CD8-positive, alpha-beta memory T cell (primary cell): ENCODE measurements around the gene RALBP1. TPM values are rescaled to one million over a fixed set of nuclear protein-coding genes. Genes with fewer than 3 reads are reported as not detected.

Experiments used
- CTCF ChIA-PET: fragments of 350-600 bp; sonication (Branson Sonifier 250); formaldehyde crosslinking; loops from one replicate; lab custom pipeline; 2021; ENCODE audit warnings: antibody characterized with exemption; lab: Charles Lee
- POLR2A ChIA-PET: fragments of 350-600 bp; sonication (Branson Sonifier 250); formaldehyde crosslinking; loops from one replicate; lab custom pipeline; 2021; ENCODE audit warnings: antibody characterized with exemption; lab: Charles Lee
- DNase-seq, 5 donors: peaks; one replicate each; pipeline versions ENCODE4 v3.0.0 to v3.0.0-alpha.2; 2020 to 2022; ENCODE audit warnings: mixed read lengths in 1 of 5
- H3K27ac ChIP-seq: one replicate; pipeline ENCODE4 v1.7.0; 2013; ENCODE audit warnings: low read depth, mild to moderate bottlenecking, low read length, moderate library complexity
- H3K27me3 ChIP-seq: 2 replicates; pipeline ENCODE4 v1.7.0; 2013; ENCODE audit warnings: low read length, mild to moderate bottlenecking; ENCODE audit not compliant: insufficient read depth, poor library complexity, severe bottlenecking
- H3K36me3 ChIP-seq: 2 replicates; pipeline ENCODE4 v1.7.0; 2013; ENCODE audit warnings: mild to moderate bottlenecking, low read length, moderate library complexity; ENCODE audit not compliant: insufficient read depth
- H3K4me1 ChIP-seq: 2 replicates; pipeline ENCODE4 v1.7.0; 2013; ENCODE audit warnings: mild to moderate bottlenecking, low read length, moderate library complexity; ENCODE audit not compliant: insufficient read depth
- H3K4me3 ChIP-seq: 2 replicates; pipeline ENCODE4 v1.7.0; 2013; ENCODE audit warnings: mild to moderate bottlenecking, low read length
- H3K9me3 ChIP-seq: 2 replicates; pipeline ENCODE4 v1.7.0; 2013; ENCODE audit warnings: mild to moderate bottlenecking, low read length
- H3K27ac Mint-ChIP-seq, 8 donors: one replicate each; pipeline ENCODE4 v1.8.0; 2020 to 2021; ENCODE audit warnings: mixed read lengths in 8 of 8, mild to moderate bottlenecking in 6 of 8, inconsistent platforms in 3 of 8, moderate library complexity in 3 of 8
- H3K27me3 Mint-ChIP-seq, 2 donors: one replicate each; pipeline ENCODE4 v1.8.0; 2020 to 2021; ENCODE audit warnings: mixed read lengths in 2 of 2, mild to moderate bottlenecking in 1 of 2, moderate library complexity in 1 of 2
- H3K36me3 Mint-ChIP-seq, 3 donors: one replicate each; pipeline ENCODE4 v1.8.0; 2020 to 2021; ENCODE audit warnings: mixed read lengths in 3 of 3, inconsistent platforms in 1 of 3, mild to moderate bottlenecking in 1 of 3
- H3K4me1 Mint-ChIP-seq, 3 donors: one replicate each; pipeline ENCODE4 v1.8.0; 2020 to 2021; ENCODE audit warnings: mixed read lengths in 3 of 3, inconsistent platforms in 1 of 3, mild to moderate bottlenecking in 1 of 3
- H3K4me3 Mint-ChIP-seq, 7 donors: one replicate each; pipeline ENCODE4 v1.8.0; 2020 to 2021; ENCODE audit warnings: mixed read lengths in 7 of 7, mild to moderate bottlenecking in 6 of 7, moderate library complexity in 4 of 7, inconsistent platforms in 2 of 7
- H3K9me3 Mint-ChIP-seq, 5 donors: one replicate each; pipeline ENCODE4 v1.8.0; 2020 to 2022; ENCODE audit warnings: mixed read lengths in 5 of 5, mild to moderate bottlenecking in 3 of 5, moderate library complexity in 2 of 5, inconsistent platforms in 1 of 5
- polyA plus RNA-seq: library from polyadenylated mRNA; unstranded; fragments of 300-500 nt; fragmentation: Illumina TruSeq; gene quantifications from one replicate; pipeline ENCODE4 v1.2.3, GENCODE V29; 2021
- total RNA-seq, 2 experiments: library from RNA; stranded (reverse); gene quantifications; one replicate each; pipeline ENCODE4 v1.2.3, GENCODE V29; 2021

RALBP1 gene
- total and polyA plus RNA-seq, 3 experiments from 2014 or later = 41.0 to 65.4 (median 43.4) TPM

GRCh38 chr18:9547782-9548181, 72.5 kb downstream of the RALBP1 start:
- H3K27ac Mint-ChIP-seq = no peak overlapping the region
- no peak overlapping the region for H3K27ac ChIP-seq
- H3K4me1 Mint-ChIP-seq = peaks cover 0 to 2% (median 0%) of the 10 kb centered on the region in 3 donors
- POLR2A ChIA-PET = no interaction called here
- H3K4me3 Mint-ChIP-seq = no peak overlapping the region
- H3K27me3 ChIP-seq = no peaks in the 10 kb centered on the region
- no peak overlapping the region for H3K4me3 ChIP-seq
- H3K36me3 Mint-ChIP-seq = peaks cover 4 to 66% (median 33%) of the 10 kb centered on the region in 3 donors
- H3K9me3 Mint-ChIP-seq = peaks cover 0 to under 1% (median 0%) of the 10 kb centered on the region in 5 donors
- H3K36me3 ChIP-seq = peaks cover 26% of the 10 kb centered on the region
- H3K9me3 ChIP-seq = no peaks in the 10 kb centered on the region
- CTCF ChIA-PET = no interaction called here
- no peak for DNase-seq
- H3K4me1 ChIP-seq = no peaks in the 10 kb centered on the region
- H3K27me3 Mint-ChIP-seq = no peaks in the 10 kb centered on the region

- ChIA-PET POLR2A (no interaction called here), CTCF (interaction anchor here (0.8 kb wide), 1 partner anchor 35 kb away, joined by 3 read pairs; no protein-coding TSS in a partner anchor)
- peak overlapping the region in 1 of 8 donors; percentile 17 for H3K27ac Mint-ChIP-seq
- no peaks in the 10 kb centered on the region for H3K4me1 Mint-ChIP-seq
- H3K27me3 Mint-ChIP-seq = no peaks in the 10 kb centered on the region
- no peak for DNase-seq
- H3K4me3 ChIP-seq = no peak overlapping the region
- peaks cover 0 to 6% (median 0%) of the 10 kb centered on the region in 5 donors for H3K9me3 Mint-ChIP-seq
- no peak overlapping the region for H3K4me3 Mint-ChIP-seq
- peaks cover 26% of the 10 kb centered on the region for H3K36me3 ChIP-seq
- H3K27me3 ChIP-seq = no peaks in the 10 kb centered on the region
- no peaks in the 10 kb centered on the region for H3K4me1 ChIP-seq
- H3K36me3 Mint-ChIP-seq = peaks cover 18 to 77% (median 41%) of the 10 kb centered on the region in 3 donors
- H3K27ac ChIP-seq = no peak overlapping the region
- H3K9me3 ChIP-seq = no peaks in the 10 kb centered on the region
These were observed 74.1 kb downstream of the RALBP1 start for GRCh38 chr18:9549405-9549804.

GRCh38 chr18:9550429-9550828, 75.1 kb downstream of the RALBP1 start:
- ChIA-PET POLR2A (no interaction called here), CTCF (interaction anchor here (0.8 kb wide), 1 partner anchor 36 kb away, joined by 3 read pairs; no protein-coding TSS in a partner anchor)
- no peak for DNase-seq
- H3K36me3 Mint-ChIP-seq = peaks cover 25 to 85% (median 47%) of the 10 kb centered on the region in 3 donors
- Histone ChIP-seq H3K4me3 (no peak overlapping the region), H3K9me3 (no peaks in the 10 kb centered on the region), H3K4me1 (no peaks in the 10 kb centered on the region), H3K36me3 (peaks cover 26% of the 10 kb centered on the region), H3K27ac (no peak overlapping the region), H3K27me3 (no peaks in the 10 kb centered on the region)
- H3K27ac Mint-ChIP-seq = peak overlapping the region in 2 of 8 donors; percentile 23 to 59
- no peak overlapping the region for H3K4me3 Mint-ChIP-seq
- H3K27me3 Mint-ChIP-seq = no peaks in the 10 kb centered on the region
- H3K9me3 Mint-ChIP-seq = peaks cover 0 to 6% (median 0%) of the 10 kb centered on the region in 5 donors
- no peaks in the 10 kb centered on the region for H3K4me1 Mint-ChIP-seq

- no peak for DNase-seq
- no peaks in the 10 kb centered on the region for H3K4me1 Mint-ChIP-seq
- H3K4me3 Mint-ChIP-seq = no peak overlapping the region
- no peak overlapping the region for H3K27ac Mint-ChIP-seq
- Histone ChIP-seq H3K36me3 (peaks cover 25% of the 10 kb centered on the region), H3K9me3 (no peaks in the 10 kb centered on the region), H3K4me3 (no peak overlapping the region), H3K27me3 (no peaks in the 10 kb centered on the region), H3K27ac (no peak overlapping the region), H3K4me1 (no peaks in the 10 kb centered on the region)
- H3K9me3 Mint-ChIP-seq = peaks cover 0 to 6% (median 0%) of the 10 kb centered on the region in 5 donors
- ChIA-PET POLR2A (no interaction called here), CTCF (no interaction called here)
- peaks cover 28 to 87% (median 47%) of the 10 kb centered on the region in 3 donors for H3K36me3 Mint-ChIP-seq
- H3K27me3 Mint-ChIP-seq = no peaks in the 10 kb centered on the region
These were observed 76.9 kb downstream of the RALBP1 start for GRCh38 chr18:9552191-9552590.

GRCh38 chr18:9552616-9553015, 77.3 kb downstream of the RALBP1 start:
- H3K27me3 ChIP-seq = no peaks in the 10 kb centered on the region
- Mint-ChIP-seq H3K27ac (no peak overlapping the region), H3K27me3 (no peaks in the 10 kb centered on the region), H3K4me1 (no peaks in the 10 kb centered on the region), H3K4me3 (no peak overlapping the region), H3K9me3 (peaks cover 0 to 6% (median 0%) of the 10 kb centered on the region in 5 donors), H3K36me3 (peaks cover 29 to 87% (median 47%) of the 10 kb centered on the region in 3 donors)
- H3K4me1 ChIP-seq = no peaks in the 10 kb centered on the region
- no peaks in the 10 kb centered on the region for H3K9me3 ChIP-seq
- no peak overlapping the region for H3K27ac ChIP-seq
- CTCF ChIA-PET = no interaction called here
- POLR2A ChIA-PET = no interaction called here
- H3K4me3 ChIP-seq = no peak overlapping the region
- DNase-seq = no peak
- H3K36me3 ChIP-seq = peaks cover 24% of the 10 kb centered on the region

- POLR2A ChIA-PET = no interaction called here
- peaks cover 41 to 82% (median 41%) of the 10 kb centered on the region in 3 donors for H3K36me3 Mint-ChIP-seq
- Histone ChIP-seq H3K27ac (no peak overlapping the region), H3K27me3 (no peaks in the 10 kb centered on the region), H3K4me1 (no peaks in the 10 kb centered on the region), H3K36me3 (peaks cover 3% of the 10 kb centered on the region), H3K9me3 (no peaks in the 10 kb centered on the region), H3K4me3 (no peak overlapping the region)
- H3K9me3 Mint-ChIP-seq = peaks cover 0 to 6% (median 0%) of the 10 kb centered on the region in 5 donors
- CTCF ChIA-PET = no interaction called here
- no peak overlapping the region for H3K27ac Mint-ChIP-seq
- H3K4me3 Mint-ChIP-seq = no peak overlapping the region
- no peak for DNase-seq
- no peaks in the 10 kb centered on the region for H3K4me1 Mint-ChIP-seq
- H3K27me3 Mint-ChIP-seq = no peaks in the 10 kb centered on the region
These were observed 82.1 kb downstream of the RALBP1 start for GRCh38 chr18:9557250-9557943.

- Histone ChIP-seq H3K9me3 (no peaks in the 10 kb centered on the region), H3K4me1 (no peaks in the 10 kb centered on the region), H3K36me3 (peaks cover 12% of the 10 kb centered on the region), H3K27ac (no peak overlapping the region), H3K4me3 (no peak overlapping the region), H3K27me3 (no peaks in the 10 kb centered on the region)
- no peaks in the 10 kb centered on the region for H3K27me3 Mint-ChIP-seq
- H3K4me1 Mint-ChIP-seq = no peaks in the 10 kb centered on the region
- H3K4me3 Mint-ChIP-seq = peak overlapping the region in 1 of 7 donors; percentile 13
- DNase-seq = no peak
- H3K27ac Mint-ChIP-seq = peak overlapping the region in 2 of 8 donors; percentile 27 to 57
- H3K36me3 Mint-ChIP-seq = peaks cover 30 to 82% (median 41%) of the 10 kb centered on the region in 3 donors
- ChIA-PET CTCF (no interaction called here), POLR2A (no interaction called here)
- peaks cover 0 to 3% (median 0%) of the 10 kb centered on the region in 5 donors for H3K9me3 Mint-ChIP-seq
These were observed 83.2 kb downstream of the RALBP1 start for GRCh38 chr18:9558387-9559064.

GRCh38 chr18:9559253-9559652, 83.9 kb downstream of the RALBP1 start:
- peaks cover 24 to 85% (median 41%) of the 10 kb centered on the region in 3 donors for H3K36me3 Mint-ChIP-seq
- POLR2A ChIA-PET = no interaction called here

More at GRCh38 chr18:9559253-9559652, 83.9 kb downstream of the RALBP1 start:
- Histone ChIP-seq H3K36me3 (peaks cover 12% of the 10 kb centered on the region), H3K4me3 (no peak overlapping the region), H3K27ac (no peak overlapping the region), H3K4me1 (no peaks in the 10 kb centered on the region), H3K27me3 (no peaks in the 10 kb centered on the region), H3K9me3 (no peaks in the 10 kb centered on the region)
- CTCF ChIA-PET = no interaction called here
- H3K9me3 Mint-ChIP-seq = no peaks in the 10 kb centered on the region
- no peaks in the 10 kb centered on the region for H3K27me3 Mint-ChIP-seq
- H3K4me3 Mint-ChIP-seq = no peak overlapping the region
- H3K4me1 Mint-ChIP-seq = no peaks in the 10 kb centered on the region
- no peak for DNase-seq
- no peak overlapping the region for H3K27ac Mint-ChIP-seq
